NOMO-1 treated with DMSO at 0.1 percent for 48 hours (cell line): Measurements from ENCODE around the gene FUZ.
A peak's percentile ranks its signal among the peaks of the same experiment; 100 is the strongest.

Experiments
- DNase-seq: peaks from one replicate; lab custom pipeline; 2025; ENCODE audit not compliant: unreplicated experiment; lab: John Stamatoyannopoulos, UW

Gene FUZ, protein sequence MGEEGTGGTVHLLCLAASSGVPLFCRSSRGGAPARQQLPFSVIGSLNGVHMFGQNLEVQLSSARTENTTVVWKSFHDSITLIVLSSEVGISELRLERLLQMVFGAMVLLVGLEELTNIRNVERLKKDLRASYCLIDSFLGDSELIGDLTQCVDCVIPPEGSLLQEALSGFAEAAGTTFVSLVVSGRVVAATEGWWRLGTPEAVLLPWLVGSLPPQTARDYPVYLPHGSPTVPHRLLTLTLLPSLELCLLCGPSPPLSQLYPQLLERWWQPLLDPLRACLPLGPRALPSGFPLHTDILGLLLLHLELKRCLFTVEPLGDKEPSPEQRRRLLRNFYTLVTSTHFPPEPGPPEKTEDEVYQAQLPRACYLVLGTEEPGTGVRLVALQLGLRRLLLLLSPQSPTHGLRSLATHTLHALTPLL

DNA sequence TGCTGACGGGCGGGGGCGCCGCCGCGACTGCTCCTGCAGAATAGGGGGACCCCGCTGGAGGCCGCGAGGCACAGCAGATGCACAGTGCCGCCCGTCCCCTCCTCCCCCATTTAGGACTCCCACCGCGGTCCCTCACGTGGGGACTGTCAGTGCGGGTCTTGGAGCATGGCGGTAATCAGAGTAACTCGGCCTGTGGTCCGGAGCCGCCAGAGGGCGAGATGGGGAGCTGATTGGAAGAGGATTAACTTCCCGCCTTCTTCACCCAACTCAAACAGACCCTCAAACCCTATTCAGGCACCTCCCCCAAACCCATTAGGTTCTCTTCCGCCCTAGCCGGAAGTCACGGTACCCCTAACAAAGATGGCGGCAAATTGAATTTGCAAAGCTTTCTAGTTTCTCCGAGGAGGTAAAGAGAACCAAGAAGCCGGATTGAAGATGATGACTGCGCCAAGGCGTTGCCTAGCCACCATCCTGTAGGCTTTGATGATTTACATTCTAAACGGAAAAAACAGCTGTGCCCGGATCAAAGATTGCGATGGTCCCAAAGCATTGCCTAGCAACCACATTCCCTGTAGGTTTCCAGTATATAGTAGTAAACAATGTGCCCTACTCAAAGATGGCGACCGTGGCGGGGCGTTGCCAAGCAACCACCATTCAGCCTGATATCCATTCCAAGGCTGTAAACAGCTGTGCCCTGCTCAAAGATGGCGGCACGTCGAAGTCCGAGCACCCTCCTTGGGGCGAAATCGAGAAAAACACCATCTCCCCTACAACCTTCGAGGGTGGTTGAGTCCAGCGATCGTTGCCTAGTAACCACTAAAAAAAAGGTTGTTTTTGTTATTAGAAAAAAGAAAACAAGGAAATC lies at the start of gene FUZ:
TSS of gene FUZ (minus strand) at position 296 of the 865 bp plus-strand sequence. CDS start at position 110, 186 bp downstream.
- peak; percentile 97 for DNase-seq

DNA sequence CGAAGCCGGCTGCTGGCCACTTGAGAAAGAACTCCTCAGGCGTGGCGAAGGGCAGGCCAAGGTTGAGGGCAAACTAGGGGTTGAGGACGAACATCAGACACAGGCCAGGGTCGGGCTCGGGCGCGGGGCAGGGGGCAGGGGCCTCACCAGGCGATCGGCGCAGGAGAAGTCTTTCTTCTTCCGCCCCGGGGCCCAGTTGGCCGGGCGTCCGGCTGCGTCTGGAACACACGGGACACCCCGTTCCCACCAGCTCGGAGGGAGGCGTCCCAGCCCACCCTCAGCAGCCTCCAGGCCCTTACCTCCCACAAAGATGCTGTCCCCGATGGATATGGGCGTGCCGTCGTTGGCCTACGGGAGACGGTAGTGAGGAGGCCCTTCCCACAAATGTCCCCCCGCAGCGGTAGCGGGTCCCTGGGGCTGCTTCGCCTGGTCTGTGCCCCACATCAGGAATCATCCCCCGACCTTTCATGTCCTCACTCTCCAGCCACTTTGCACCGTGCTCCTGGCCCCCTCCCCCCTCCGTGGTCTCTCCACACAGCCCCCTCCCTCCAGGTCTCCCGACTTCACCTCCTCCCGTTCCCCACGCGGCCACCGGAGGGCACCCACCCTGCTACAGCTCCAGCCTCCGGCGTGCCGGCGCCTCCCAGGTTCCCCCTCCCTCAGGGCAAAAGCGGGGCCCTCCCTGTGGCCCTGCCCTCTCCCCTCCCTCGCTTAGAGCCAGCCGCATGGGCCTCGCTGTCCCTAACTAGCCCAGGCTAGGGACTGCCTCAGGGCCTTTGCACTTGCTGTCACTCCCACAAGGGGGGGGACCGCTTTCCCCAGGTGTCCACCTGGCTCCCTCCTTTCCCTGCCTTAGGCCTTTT lies 49.5 kb upstream of the FUZ start:
- DNase-seq = no peak

DNA sequence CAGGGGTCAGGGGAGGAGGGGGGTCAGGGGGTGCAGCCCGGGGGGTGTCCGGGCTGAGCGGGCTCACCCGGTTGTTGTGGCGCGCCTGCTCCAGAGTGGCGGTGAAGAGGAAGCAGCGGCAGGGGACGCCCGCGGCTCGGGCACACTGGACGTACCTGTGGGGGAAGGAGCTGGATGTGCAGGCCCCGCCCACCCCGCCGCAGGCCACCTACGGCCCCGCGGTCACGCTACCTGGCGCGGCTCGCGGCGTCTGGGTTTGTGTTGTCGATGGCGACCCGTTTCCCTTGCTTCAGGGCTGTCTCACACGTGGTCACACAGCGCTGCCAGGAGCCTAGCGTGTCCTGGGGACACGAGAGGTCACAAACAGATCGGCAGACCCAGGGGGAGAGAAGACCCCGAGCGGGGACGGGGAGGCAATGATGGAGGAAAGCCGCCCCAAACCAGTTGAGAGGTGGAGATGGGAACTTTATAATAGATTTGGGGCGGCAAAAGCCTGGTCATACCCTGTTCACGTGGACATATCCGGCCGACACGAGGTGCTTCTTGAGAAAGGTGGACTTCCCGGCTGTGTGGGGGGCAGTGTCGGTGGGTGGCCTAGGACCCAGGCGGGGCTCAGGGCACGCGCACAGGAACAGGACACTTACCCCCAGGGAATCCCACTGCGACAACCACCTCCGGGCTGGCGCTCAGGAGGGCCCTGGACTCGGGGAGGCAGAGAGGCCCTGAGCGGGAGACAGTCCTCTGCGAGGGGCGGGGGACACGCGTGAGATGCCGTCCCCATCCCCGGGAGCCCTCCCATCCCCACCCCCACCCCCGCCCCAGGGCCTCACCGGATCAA lies 48.7 kb upstream of the FUZ start:
- DNase-seq = no peak

DNA sequence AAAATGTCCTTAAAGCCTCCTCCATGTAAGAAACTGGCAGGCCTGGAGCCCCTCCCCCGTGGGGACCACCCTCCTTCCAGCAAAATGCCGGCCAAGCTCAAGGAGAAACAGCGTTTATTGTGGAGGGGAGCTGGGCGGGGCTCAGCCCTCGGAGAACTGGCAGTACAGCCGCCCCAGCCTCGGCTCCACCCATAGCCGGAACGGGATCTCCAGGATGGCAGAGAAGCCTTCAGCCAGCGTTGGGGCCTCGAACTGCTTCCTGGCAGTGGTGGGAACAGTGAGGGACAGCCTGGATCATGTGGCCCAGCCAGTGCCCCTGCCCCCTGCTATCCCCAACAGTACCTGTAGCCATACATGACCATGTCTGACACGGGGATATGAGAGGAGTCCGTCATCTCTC lies 48.0 kb upstream of the FUZ start:
- DNase-seq = no peak

DNA sequence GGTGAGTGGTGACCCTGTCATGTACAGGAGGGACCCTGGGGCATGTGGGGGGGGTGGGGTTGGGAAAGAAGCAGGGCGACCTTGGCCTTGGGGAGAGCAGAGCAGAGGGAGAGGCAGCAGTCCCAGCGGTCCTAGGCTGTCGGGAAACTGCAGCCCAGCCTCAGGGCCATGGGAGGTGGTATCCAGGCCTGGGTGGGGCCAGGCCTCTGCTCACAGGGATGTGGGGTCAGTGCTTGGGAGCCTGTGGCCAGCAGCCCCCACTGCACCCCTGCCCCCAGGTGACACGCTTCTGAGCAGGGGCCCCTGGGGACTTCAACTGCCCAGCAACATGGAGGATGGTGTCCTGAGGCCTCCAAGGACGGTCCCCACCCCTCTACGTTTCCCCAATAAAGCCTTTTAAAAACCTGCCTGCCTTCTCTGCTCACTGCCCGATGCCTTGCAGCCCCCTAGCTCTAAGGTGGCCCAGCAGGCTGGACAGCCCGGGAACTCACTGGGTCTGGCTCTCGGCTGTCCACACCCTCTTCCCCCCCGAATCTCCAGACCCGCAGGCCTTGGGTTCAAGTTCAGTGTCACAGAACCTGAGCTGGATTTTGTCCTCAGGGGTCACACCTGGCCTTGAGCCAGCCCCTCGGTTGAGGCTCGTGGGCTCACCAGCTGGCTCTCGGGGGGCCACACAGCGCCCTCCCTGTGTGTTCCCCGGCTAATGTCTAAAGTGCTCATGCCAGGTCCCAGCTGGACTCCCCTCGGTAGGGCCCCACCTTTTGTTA lies 47.4 kb upstream of the FUZ start:
- DNase-seq = no peak

DNA sequence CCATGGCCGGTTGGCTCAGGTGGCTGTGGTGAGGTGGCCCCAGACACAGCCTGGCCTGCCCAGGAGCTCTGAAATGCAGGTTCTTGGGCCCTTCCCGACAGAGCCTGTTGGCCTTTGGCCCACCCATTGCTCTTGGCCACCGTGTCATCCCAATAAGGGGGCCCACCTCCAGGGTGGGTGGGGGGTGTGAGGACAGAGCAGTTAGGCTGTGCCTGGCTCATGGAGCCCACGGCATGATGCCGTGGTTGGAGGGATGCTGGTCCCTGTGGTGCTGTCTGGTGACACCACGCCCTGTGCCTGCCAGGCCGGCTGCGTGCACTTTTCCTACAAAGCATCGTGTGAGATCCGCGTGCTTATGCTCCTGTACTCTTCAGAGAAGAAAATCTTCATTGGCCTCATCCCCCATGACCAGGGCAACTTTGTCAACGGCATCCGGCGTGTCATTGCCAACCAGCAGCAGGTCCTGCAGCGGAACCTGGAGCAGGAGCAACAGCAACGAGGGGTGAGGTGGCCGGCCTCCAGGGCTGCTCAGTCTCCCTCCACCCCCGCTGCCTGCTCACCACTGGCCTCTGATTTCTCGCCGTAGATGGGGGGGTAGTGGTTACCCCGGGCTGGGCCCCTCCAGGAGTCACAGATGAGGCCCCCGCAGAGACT lies 46.7 kb upstream of the FUZ start:
- no peak for DNase-seq

DNA sequence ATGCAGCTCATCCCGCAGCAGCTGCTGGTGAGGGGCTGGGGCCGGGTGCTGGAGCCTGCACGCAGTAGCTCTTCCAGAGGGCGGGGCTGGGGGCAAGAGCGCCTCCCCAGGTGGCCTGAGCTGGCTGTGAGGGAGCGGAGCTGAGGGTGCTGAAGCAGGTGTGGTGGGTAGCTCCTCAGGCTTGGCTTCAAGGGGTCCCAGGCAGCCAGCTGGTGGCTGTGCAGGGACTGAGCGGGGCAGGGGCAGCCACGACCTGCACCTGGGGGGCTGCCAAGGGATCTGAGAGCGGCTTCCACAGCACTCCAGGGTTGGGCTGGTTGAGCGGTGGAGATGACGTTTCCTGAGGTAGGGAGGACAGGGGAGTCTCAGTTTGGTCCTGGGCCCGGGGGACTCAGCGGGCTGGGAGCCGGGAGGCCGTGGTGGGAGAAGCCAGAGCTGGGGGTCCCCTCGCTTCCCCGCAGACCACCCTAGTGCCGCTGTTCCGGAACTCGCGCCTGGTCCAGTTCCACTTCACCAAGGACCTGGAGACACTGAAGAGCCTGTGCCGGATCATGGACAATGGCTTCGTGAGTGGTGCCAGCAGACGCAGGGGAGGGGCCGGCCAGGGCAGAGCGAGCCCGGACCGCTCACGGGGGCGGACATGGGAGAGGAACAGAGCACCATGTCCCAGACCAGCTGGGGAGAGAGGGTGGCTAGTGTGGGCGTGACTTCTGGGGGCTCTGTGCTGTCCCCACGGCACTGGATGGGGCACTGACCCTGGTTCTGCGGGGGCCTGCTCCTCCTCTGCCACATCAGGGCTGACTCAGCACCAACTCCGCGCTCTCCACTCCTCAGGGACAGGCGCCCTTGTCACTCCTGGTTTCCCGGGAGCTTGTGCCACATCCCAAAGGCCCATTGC lies 45.2 kb upstream of the FUZ start:
- DNase-seq = no peak

DNA sequence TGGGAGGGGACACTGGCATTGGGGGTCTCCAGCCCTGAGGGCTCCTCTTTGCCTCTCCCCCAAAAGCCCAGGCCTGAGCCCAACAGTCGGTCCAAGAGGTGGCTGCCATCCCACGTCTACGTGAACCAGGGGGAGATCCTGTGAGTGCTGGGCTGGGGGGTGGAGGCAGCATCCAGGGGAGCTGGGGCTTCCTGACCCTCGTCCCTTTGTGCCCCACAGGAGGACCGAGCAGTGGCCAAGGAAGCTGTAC lies 44.7 kb upstream of the FUZ start:
- DNase-seq = no peak

DNA sequence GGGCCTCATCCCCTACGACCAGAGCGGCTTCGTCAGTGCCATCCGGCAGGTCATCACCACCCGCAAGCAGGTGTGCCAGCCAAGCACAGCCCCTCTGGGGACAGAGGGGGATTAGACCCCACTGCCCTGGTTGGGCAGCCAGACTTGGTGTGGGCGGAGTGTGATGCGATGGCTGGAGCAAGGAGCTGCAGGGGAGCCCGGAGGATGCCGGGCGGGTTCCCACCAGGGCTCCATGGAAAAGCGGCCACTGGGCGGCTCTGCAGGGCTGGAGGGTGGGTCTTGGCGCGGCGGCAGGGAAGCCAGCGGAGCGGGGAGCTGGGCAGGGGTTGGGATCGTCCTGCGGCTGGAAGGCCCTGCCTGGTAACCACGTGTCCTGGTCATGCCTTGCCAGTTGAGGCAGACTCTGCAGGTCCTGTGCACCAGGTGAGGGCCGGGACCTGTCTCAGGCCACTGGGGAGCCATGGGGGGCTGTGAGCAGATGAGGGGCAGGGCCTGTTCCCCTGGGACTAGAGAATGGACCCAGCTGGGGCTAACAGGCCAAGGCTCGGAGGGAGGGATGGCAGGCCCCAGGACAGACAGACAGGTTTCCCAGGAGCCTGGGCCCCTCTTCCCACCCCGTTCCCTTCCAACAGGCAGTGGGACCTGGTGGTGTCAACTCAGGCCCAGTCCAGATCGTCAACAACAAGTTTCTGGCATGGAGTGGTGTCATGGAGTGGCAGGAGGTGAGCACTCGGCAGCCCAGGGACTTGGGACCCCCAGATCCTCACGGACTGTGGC lies 44.2 kb upstream of the FUZ start:
- DNase-seq = no peak

DNA sequence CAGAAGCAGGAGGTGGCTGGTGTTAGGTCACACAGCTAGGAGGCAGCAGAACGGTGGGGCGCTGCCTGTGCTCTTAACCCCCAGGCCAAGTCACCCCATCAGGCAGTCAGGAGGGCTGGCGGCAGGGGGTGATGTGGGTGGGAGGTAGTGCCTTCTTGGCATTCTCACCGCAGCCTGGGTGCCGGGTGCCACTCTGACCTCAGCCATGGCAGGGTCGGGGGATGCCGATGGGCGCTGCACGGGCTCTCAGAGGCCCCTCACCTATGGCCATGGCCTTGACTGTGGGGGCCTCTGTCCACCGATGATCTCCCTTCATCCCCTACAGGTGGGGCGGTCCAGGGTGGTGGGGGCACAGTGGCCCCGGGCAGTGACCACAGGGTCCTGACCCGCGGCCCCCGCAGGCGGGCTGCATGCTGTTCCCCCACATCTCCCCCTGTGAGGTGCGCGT lies 43.5 kb upstream of the FUZ start:
- DNase-seq = no peak

DNA sequence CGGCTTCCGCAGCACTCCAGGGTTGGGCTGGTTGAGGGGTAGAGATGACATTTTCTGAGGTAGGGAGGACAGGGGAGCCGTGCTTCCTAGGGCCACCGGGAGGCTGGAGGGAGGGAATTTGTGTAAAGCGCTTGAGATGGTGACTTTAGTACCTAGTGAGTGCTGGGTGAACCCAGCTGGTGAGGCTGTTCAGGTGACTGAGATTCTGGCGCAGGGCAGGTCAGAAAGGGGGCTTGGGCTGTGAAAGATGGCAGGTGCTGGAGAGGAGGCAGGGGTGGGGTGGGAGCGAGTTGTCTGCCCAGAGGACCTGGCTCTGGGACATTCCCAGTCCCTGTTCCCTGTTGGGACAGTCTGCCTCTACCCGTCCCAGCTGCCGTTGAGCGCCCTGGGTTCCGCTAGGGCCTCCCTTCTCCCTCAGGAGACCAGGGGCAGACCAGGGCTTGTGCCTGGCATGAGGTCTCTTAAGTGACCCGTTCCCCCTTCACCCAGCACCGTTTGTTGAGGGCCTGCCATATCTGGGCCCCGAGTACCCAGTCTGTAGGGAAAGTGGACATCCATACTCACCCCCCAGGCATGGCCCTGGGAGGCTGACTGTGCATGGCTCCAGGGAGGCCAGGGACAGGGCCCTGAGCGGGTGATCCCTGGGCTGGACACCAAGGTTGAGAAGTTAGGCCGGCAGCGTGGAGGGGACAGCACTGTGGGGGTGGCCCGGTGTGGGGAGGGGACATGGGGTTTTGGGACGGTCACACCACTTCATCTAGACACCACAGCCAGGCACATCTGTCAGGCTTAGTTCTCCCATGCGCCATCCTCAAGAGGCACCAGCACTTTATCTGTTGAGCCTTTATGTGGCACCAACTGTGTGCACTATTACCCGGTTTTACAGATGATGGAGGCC lies 42.8 kb upstream of the FUZ start:
- DNase-seq = no peak

DNA sequence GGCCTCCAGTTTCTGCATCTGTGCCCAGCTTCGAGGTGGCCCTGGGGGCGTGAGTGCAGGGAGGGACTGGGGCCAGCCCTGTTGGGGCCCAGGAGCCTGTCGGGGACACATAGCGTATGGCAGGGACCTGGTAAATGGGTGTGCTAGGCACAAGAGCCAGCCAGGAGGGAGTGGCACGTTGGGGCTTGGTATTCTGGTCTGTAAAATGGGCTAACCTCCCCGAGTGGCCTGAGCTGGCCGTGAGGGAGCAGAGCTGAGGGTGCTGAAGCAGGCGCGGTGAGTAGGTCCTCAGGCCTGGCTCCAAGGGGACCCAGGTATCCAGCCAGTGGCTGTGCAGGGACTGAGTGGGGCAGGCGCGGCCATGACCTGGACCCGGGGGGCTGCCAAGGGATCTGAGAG lies 42.2 kb upstream of the FUZ start:
- no peak for DNase-seq

DNA sequence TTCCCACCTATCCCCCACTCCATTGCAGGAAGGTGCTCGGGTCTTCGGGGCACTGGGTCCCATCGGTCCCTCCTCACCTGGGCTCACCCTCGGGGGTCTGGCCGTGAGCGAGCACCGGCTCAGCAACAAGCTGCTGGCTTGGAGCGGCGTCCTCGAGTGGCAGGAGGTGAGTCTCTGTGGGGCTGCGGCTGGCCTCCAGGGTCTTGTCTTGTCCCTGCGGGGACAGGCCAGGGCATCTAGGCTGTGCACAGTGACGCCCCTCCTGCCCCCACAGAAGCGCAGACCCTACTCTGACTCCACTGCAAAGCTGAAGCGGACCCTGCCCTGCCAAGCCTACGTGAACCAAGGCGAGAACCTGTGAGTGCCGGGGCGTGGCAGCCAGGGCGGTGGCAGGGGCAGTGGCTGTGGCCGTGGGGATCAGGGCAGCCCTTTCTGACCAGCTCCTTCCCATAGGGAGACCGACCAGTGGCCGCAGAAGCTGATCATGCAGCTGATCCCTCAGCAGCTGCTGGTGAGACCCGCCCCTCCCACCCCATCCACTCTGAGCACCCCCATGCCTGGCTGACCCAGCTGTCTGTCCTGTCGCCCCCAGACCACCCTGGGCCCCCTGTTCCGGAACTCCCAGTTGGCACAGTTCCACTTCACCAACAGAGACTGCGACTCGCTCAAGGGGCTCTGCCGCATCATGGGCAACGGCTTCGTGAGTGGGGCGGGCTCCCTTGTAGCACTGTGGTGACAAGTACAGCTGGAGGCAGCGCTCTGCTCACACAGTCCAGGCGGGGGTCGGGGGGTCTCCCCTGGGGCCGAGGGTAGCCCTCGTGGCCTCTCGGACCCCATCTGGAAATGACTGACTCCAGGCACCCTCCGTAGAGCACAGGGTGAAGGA lies 41.5 kb upstream of the FUZ start:
- no peak for DNase-seq

DNA sequence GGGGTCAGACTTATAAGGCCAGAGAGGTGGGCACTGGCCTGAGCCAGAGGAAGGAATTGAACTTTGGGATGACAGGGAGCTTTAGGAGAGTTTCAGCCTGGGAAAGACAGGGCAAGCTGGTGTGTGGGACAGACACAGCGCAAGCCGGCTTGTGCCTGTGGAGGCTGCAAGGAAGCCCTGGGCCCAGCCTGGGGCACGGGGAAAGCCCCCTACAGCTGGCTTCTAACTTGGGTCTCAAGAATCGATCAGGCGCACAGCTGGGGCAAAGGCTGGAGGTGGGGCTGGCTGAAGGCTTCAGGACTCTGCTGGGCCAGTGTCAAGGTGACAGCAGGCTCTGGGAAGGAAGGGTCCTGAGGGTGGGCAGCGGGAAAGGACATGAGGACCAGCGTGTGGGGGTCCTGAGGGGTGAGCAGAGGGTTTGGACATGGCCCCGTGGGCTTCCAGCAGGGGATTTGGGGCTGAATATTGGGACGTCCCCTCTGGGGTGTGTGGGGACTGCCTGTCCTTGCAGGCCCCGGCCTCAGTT lies 40.8 kb upstream of the FUZ start:
- no peak for DNase-seq

DNA sequence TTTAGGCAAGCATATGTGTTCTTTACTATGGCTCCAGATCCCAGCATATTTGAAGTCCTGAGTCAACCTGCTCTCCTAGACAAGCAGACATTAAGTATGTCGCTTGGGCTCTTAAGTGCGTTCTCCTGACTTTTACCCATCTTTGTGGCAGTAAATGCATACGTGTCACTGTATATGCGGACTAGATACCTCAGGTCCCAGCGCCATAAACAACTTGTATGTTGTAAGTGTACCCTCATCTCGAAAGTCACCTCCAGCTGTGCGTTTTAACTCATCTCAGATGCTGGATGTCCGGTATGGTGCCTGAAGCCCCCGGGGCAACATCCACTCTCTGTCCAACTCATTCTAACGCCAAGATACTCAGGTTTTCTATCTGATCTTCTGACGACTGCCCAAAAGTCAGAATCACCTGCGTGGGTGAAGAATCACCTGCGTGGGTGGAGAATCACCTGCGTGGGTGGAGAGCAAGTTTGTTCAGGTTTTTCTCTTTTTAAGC lies 39.6 kb upstream of the FUZ start:
- DNase-seq = no peak
